Esophagus muscularis mucosa (tissue), 4 donors: ENCODE results near the gene BTBD16. TPM values are rescaled to one million over a fixed set of nuclear protein-coding genes. Genes with fewer than 3 reads are reported as not detected.

Source experiments
- DNase-seq: peaks from one replicate; pipeline ENCODE4 v3.0.0-alpha.2; 2017; ENCODE audit errors: extremely low spot score
- H3K27ac ChIP-seq, 4 donors: fragments of 200-600 bp; sonication (generic); replicated peaks in 1 of 4; 1 replicate in 3 of 4; 2 replicates in 1 of 4; pipeline ENCODE4 v1.5.1; 2016 to 2019; ENCODE audit warnings: mild to moderate bottlenecking in 1 of 4
- H3K27me3 ChIP-seq, 4 donors: fragments of 200-600 bp; sonication (generic); one replicate each; pipeline versions ENCODE4 v1.5.1 to v1.6.0; 2016 to 2019
- H3K36me3 ChIP-seq, 4 donors: fragments of 200-600 bp; sonication (generic); one replicate each; pipeline ENCODE4 v1.5.1; 2016 to 2019
- H3K4me1 ChIP-seq, 4 donors: fragments of 200-600 bp; sonication (generic); one replicate each; pipeline ENCODE4 v1.5.1; 2016 to 2019
- H3K4me3 ChIP-seq, 4 donors: fragments of 200-600 bp; sonication (generic); 1 replicate in 2 of 4; 2 replicates in 2 of 4; pipeline ENCODE4 v1.5.1; 2016 to 2019; ENCODE audit warnings: mild to moderate bottlenecking in 4 of 4, moderate library complexity in 1 of 4
- H3K9me3 ChIP-seq, 4 donors: fragments of 200-600 bp; sonication (generic); 1 replicate in 3 of 4; 2 replicates in 1 of 4; pipeline ENCODE4 v1.5.1; 2016 to 2019
- EP300 ChIP-seq: sonication (generic); formaldehyde crosslinking; IDR thresholded peaks from one replicate; pipeline ENCODE4 v1.6.1; 2017; ENCODE audit warnings: antibody characterized with exemption
- POLR2A ChIP-seq: fragments of 450-650 bp; IDR thresholded peaks from one replicate; pipeline ENCODE4 v1.6.1; 2017; ENCODE audit warnings: antibody characterized with exemption, moderate library complexity, mild to moderate bottlenecking, low read depth
- POLR2AphosphoS5 ChIP-seq, 2 donors: sonication (generic); formaldehyde crosslinking; IDR thresholded peaks; one replicate each; pipeline ENCODE4 v1.6.1; 2017; ENCODE audit warnings: antibody characterized with exemption in 2 of 2
- whole genome bisulfite sequencing: methylation state at CpG from one replicate; pipeline ENCODE4 v1.1.5; 2018; 5-methylcytosine and 5-hydroxymethylcytosine counted together
- intact Hi-C: fragments of 100-400 bp; cut with DNase I; formaldehyde crosslinking; loops from one replicate; pipeline ENCODE4 v1.15.1; 2023
- total RNA-seq, 4 donors: library from RNA; depleted of rRNA; stranded (reverse); fragments of >200 nt; gene quantifications; one replicate each; pipeline versions ENCODE4 v1.1.0 to v1.2.1, GENCODE V29; 2016
- TF ChIP-seq, protein P1 (sequence below), 3 experiments: fragments of 200-600 bp in 2 of 3; fragments of 450-650 bp in 1 of 3; sonication (generic) in 2 of 3; IDR thresholded peaks; one replicate each; pipeline ENCODE4 v1.5.1; 2017 to 2019; ENCODE audit warnings: antibody characterized with exemption in 3 of 3, mild to moderate bottlenecking in 2 of 3, moderate library complexity in 1 of 3

BTBD16 gene
- total RNA-seq, 4 donors from 2014 or later = 0.29 TPM; not detected in 3

DNA sequence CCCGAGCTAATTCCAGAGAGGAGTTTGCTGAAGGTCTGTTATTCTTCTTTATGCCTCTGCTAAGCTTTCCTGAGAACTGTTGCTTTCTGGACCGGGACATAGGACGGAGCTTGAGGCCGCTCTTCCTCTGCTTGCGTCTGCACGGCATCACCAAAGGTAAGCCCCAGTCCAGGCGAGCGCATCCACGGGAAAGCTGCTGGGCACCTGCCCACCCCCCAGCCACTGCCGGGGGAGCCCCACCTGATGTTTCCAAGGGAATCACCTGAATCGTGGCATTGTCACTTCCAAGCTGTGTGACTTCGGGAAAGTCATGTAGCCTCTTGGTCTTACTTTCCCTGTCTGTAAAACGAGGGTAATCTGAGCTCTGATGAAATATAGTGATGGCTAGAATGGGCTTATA is 58.3 kb downstream of the BTBD16 start:
- no peaks in the 10 kb centered on the region for H3K36me3 ChIP-seq
- H3K4me1 ChIP-seq = peaks cover 0 to 3% (median 0%) of the 10 kb centered on the region in 4 donors
- H3K4me3 ChIP-seq = no peak overlapping the region
- H3K9me3 ChIP-seq = no peaks in the 10 kb centered on the region
- H3K27me3 ChIP-seq = no peaks in the 10 kb centered on the region
- intact Hi-C loops = no loop called here
- TF ChIP-seq EP300 (no peak), POLR2AphosphoS5 (IDR thresholded peaks at IDR 0.05) (no peak), POLR2A (no peak)
- TF ChIP-seq, protein P1, sequence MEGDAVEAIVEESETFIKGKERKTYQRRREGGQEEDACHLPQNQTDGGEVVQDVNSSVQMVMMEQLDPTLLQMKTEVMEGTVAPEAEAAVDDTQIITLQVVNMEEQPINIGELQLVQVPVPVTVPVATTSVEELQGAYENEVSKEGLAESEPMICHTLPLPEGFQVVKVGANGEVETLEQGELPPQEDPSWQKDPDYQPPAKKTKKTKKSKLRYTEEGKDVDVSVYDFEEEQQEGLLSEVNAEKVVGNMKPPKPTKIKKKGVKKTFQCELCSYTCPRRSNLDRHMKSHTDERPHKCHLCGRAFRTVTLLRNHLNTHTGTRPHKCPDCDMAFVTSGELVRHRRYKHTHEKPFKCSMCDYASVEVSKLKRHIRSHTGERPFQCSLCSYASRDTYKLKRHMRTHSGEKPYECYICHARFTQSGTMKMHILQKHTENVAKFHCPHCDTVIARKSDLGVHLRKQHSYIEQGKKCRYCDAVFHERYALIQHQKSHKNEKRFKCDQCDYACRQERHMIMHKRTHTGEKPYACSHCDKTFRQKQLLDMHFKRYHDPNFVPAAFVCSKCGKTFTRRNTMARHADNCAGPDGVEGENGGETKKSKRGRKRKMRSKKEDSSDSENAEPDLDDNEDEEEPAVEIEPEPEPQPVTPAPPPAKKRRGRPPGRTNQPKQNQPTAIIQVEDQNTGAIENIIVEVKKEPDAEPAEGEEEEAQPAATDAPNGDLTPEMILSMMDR (IDR thresholded peaks at IDR 0.05) = no peak
- no peak overlapping the region for H3K27ac ChIP-seq
- 80% methylated on average over 13 of the region's 13 CpGs for WGBS
- no peak for DNase-seq

DNA sequence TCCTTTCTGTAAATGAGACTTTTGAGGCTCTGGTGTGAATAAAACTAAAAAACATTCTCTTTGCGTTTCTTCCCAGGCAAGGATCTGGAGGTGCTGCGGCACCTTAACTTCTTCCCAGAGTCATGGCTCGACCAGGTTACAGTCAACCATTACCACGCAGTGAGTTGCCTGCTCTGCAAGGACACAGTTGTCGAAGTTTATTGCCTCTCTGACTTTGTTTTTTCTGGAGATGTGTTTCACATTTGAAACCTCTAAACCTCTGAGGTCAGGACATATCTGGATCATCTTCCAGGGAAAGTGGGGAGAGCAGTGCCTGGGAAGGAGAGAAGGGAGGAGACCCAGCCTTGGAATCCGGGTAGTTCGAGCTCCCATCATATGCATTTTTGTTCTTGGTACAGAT is 60.0 kb downstream of the BTBD16 start:
- 91% methylated on average over 7 of the region's 7 CpGs for WGBS

DNA sequence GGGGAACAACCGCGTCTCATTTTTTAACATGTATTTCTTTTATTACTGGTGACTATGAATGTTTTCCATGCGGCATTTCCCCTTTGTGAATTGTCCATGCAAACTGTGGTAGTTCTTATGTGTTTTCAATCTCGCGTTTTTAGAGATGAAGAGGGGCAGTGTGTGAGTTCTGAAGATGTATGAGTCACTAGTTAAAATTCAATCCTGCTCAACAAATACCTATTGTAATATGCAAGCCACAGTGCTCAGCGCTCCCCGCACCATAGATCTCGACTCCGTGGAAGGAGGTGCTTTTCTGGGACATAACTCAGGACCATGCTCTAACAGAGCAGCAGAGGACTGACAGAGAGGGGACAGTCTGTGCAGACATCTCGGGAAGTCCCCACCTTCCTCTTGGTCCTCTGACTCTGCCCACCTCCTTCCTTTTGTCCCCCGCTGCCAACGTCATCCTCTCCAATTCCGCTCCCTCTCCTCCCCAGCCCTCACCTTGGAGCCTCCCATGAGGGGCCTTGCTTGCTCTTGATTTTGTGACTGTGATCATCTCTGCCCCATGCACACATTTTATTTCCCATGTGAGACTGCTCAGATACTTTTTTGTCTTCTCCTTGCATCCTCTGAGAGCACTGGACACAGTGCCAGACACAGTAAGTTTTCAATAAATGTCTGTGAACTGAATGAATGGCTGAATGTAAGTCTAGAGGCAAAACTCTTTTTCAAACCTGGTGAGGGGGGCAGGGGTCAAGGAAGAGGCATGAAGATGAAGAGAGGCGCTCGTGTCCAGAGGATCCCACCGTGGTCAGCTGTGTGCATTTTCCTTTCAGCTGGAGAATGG is 60.7 kb downstream of the BTBD16 start:
- H3K36me3 ChIP-seq = no peaks in the 10 kb centered on the region
- H3K27me3 ChIP-seq = no peaks in the 10 kb centered on the region
- TF ChIP-seq POLR2A = no peak
- TF ChIP-seq, protein P1 (IDR thresholded peaks at IDR 0.05) = no peak
- no peak for TF ChIP-seq EP300
- no peak for TF ChIP-seq POLR2AphosphoS5 (IDR thresholded peaks at IDR 0.05)
- DNase-seq = no peak
- H3K4me1 ChIP-seq = no peaks in the 10 kb centered on the region
- no peak overlapping the region for H3K4me3 ChIP-seq
- H3K9me3 ChIP-seq = no peaks in the 10 kb centered on the region
- WGBS = 79% methylated on average over 16 of the region's 16 CpGs
- intact Hi-C loops = no loop called here
- H3K27ac ChIP-seq = no peak overlapping the region

More for the DNA sequence above, 60.0 kb downstream of the BTBD16 start:
- Histone ChIP-seq H3K9me3 (no peaks in the 10 kb centered on the region), H3K27me3 (no peaks in the 10 kb centered on the region), H3K4me1 (no peaks in the 10 kb centered on the region), H3K27ac (no peak overlapping the region), H3K36me3 (no peaks in the 10 kb centered on the region), H3K4me3 (no peak overlapping the region)
- no peak for DNase-seq
- intact Hi-C loops = no loop called here
- no peak for TF ChIP-seq EP300
- no peak for TF ChIP-seq POLR2A
- TF ChIP-seq POLR2AphosphoS5 (IDR thresholded peaks at IDR 0.05) = no peak
- TF ChIP-seq, protein P1 (IDR thresholded peaks at IDR 0.05) = no peak

DNA sequence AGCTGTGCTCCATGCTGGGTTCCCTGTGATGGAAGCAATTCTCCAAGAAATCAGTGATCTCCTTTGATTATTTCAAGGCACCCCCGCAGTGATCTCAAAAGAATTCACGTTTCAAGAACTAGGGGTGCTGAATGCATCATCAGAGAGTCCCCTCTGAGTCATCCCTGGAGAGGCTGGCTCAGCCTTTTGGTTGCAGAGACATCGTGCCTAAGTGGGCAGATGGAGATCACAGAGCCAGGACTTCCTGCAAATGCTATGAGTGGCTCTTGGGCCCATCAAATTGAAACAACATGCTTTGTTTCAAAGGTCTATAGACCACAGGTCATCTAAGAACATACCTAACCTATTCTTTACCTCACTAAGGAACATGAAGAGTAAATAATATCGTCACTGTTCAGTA is 61.9 kb downstream of the BTBD16 start:
- no peaks in the 10 kb centered on the region for H3K36me3 ChIP-seq
- H3K4me1 ChIP-seq = peaks cover 0 to 1% (median under 1%) of the 10 kb centered on the region in 4 donors
- H3K4me3 ChIP-seq = no peak overlapping the region
- no peaks in the 10 kb centered on the region for H3K27me3 ChIP-seq
- no peak overlapping the region for H3K27ac ChIP-seq
- DNase-seq = no peak
- intact Hi-C loops = no loop called here
- H3K9me3 ChIP-seq = no peaks in the 10 kb centered on the region
- WGBS = 89% methylated on average over 4 of the region's 4 CpGs
- TF ChIP-seq POLR2AphosphoS5 (IDR thresholded peaks at IDR 0.05) = no peak
- TF ChIP-seq, protein P1 (IDR thresholded peaks at IDR 0.05) = no peak
- no peak for TF ChIP-seq POLR2A
